Measurements from ENCODE around the gene IL10RA. TPM values are rescaled to one million over a fixed set of nuclear protein-coding genes. Genes with fewer than 3 reads are reported as not detected.

Gene IL10RA
- total RNA-seq (10 to 100 TPM; 11.5 to 11.6 TPM), polyA plus RNA-seq (1 to 10 TPM; 2.3 to 6.8 TPM)

DNA sequence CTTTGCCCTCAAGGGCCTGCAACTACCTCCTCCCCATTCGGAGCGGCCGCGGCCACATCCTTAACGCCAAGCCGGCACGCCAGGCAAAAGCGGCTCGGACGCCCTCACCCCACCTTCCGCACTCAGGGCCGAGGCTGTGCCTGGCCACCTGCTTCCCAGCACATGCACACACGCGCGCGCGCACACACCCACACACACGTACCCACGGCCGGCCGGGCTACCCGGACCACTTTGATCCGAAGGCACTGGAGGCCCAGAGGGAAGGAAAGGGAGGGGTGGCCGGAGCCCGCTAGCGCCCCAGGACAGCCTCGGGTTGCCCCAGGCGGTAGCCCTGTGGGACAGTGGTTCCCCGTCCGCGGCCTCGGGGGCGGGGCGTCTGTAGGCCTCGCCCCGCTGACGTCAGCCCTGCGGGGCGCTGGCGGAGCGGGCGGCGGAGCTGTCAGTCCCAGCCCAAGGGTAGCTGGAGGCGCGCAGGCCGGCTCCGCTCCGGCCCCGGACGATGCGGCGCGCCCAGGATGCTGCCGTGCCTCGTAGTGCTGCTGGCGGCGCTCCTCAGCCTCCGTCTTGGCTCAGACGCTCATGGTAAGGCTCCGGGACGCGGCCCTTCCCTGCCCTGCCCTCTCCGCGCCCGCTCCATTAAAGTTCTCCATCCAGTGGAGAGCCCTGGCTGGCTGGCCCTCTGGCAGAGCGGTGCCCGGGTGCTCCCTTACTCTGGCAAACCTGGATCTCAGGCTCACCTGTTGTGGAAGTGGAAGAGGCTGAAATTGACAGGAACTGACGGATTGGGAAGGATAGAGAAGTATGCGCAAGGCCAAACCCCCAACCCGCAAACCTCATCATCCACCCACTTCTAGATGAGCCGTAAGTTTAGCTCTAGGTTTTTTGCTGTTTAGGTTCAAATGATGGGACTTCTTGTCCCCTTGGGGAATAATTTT is at the start of gene IL10RA:
Gene IL10RA, plus strand, starts transcription at position 442 of the 935 bp plus-strand sequence. Its CDS starts 74 bp downstream, at position 516.
- Histone ChIP-seq H3K27ac (ENCODE audit: low read depth in 1 of 2, low read length in 2 of 2) (peak within 1 kb of the TSS; percentile 81 to 82), H3K27me3 (ENCODE audit: control insufficient read depth in 4 of 4, insufficient read depth in 4 of 4, low read length in 3 of 4) (peaks cover 0 to 2% (median 0%) of the 10 kb centered on the region in 4 donors), H3K36me3 (ENCODE audit: control insufficient read depth in 4 of 4, insufficient read depth in 3 of 4, low read depth in 1 of 4, low read length in 3 of 4) (no peaks in the 10 kb centered on the region), H3K4me3 (ENCODE audit: low read depth in 1 of 3, low read length in 3 of 3) (peak within 1 kb of the TSS; percentile 45 to 63 (median 51)), H3K9me3 (ENCODE audit: control insufficient read depth in 4 of 4, low read length in 3 of 4) (peaks cover 0 to 3% (median 1%) of the 10 kb centered on the region in 4 donors), H3K4me1 (ENCODE audit: control insufficient read depth in 4 of 4, insufficient read depth in 4 of 4, low read length in 3 of 4) (peaks cover 0 to 8% (median 2%) of the 10 kb centered on the region in 4 donors), H3K9ac (ENCODE audit: low read depth in 1 of 2, low read length in 2 of 2) (peak within 1 kb of the TSS; percentile 71 to 79)
- 6% methylated on average over 71 of the region's 71 CpGs for WGBS
- TF ChIP-seq, protein P1, sequence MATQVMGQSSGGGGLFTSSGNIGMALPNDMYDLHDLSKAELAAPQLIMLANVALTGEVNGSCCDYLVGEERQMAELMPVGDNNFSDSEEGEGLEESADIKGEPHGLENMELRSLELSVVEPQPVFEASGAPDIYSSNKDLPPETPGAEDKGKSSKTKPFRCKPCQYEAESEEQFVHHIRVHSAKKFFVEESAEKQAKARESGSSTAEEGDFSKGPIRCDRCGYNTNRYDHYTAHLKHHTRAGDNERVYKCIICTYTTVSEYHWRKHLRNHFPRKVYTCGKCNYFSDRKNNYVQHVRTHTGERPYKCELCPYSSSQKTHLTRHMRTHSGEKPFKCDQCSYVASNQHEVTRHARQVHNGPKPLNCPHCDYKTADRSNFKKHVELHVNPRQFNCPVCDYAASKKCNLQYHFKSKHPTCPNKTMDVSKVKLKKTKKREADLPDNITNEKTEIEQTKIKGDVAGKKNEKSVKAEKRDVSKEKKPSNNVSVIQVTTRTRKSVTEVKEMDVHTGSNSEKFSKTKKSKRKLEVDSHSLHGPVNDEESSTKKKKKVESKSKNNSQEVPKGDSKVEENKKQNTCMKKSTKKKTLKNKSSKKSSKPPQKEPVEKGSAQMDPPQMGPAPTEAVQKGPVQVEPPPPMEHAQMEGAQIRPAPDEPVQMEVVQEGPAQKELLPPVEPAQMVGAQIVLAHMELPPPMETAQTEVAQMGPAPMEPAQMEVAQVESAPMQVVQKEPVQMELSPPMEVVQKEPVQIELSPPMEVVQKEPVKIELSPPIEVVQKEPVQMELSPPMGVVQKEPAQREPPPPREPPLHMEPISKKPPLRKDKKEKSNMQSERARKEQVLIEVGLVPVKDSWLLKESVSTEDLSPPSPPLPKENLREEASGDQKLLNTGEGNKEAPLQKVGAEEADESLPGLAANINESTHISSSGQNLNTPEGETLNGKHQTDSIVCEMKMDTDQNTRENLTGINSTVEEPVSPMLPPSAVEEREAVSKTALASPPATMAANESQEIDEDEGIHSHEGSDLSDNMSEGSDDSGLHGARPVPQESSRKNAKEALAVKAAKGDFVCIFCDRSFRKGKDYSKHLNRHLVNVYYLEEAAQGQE (IDR thresholded peaks at IDR 0.05): no peak
- no peak for TF ChIP-seq RXRA (IDR thresholded peaks at IDR 0.05)
- TF ChIP-seq, protein P2, sequence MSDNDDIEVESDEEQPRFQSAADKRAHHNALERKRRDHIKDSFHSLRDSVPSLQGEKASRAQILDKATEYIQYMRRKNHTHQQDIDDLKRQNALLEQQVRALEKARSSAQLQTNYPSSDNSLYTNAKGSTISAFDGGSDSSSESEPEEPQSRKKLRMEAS (IDR thresholded peaks at IDR 0.05): peak; percentile 15
- peak; percentile 56 for DNase-seq (ENCODE audit: low spot score)

DNA sequence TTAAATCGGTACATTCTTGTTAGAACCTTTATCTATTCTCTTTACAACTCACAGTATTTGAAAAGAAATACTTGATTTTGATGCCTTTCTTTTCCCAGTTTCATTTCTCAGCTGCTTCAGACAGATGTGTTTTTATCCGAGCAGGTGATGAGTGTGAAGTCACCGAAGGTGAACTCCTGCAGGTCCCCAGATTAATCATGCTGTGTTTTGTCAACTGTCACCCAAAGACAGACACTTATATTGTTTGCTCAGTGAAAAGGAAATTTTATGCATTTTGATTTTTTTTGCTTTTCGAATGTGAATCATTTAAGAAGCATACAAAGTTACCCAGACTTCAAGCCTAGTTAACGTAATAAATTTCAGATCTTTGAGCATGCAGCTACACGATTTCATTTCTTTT is 49.2 kb upstream of the IL10RA start:
- no peaks in the 10 kb centered on the region for H3K4me1 ChIP-seq (ENCODE audit: control insufficient read depth in 4 of 4, insufficient read depth in 4 of 4, low read length in 3 of 4)
- WGBS: 70% methylated on average over 6 of the region's 6 CpGs
- H3K27ac ChIP-seq (ENCODE audit: low read depth in 1 of 2, low read length in 2 of 2): no peak overlapping the region
- TF ChIP-seq, protein P1 (IDR thresholded peaks at IDR 0.05): no peak
- TF ChIP-seq, protein P3, sequence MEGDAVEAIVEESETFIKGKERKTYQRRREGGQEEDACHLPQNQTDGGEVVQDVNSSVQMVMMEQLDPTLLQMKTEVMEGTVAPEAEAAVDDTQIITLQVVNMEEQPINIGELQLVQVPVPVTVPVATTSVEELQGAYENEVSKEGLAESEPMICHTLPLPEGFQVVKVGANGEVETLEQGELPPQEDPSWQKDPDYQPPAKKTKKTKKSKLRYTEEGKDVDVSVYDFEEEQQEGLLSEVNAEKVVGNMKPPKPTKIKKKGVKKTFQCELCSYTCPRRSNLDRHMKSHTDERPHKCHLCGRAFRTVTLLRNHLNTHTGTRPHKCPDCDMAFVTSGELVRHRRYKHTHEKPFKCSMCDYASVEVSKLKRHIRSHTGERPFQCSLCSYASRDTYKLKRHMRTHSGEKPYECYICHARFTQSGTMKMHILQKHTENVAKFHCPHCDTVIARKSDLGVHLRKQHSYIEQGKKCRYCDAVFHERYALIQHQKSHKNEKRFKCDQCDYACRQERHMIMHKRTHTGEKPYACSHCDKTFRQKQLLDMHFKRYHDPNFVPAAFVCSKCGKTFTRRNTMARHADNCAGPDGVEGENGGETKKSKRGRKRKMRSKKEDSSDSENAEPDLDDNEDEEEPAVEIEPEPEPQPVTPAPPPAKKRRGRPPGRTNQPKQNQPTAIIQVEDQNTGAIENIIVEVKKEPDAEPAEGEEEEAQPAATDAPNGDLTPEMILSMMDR (IDR thresholded peaks at IDR 0.05; ENCODE audit: low read depth, low read length, missing input control): no peak
- TF ChIP-seq EGR1 (IDR thresholded peaks at IDR 0.05; ENCODE audit: low read depth in 2 of 2) (no peak), YY1 (IDR thresholded peaks at IDR 0.05) (no peak), TAF1 (conservative IDR thresholded peaks at IDR 0.05) (no peak), HNF4A (conservative IDR thresholded peaks at IDR 0.05) (no peak), ATF3 (IDR thresholded peaks at IDR 0.05) (no peak), HNF4G (IDR thresholded peaks at IDR 0.05) (no peak), NR2F2 (IDR thresholded peaks at IDR 0.05) (no peak), FOXA2 (IDR thresholded peaks at IDR 0.05) (no peak), GABPA (IDR thresholded peaks at IDR 0.05 in 1 of 2, conservative IDR thresholded peaks at IDR 0.05 in 1 of 2) (no peak), RXRA (IDR thresholded peaks at IDR 0.05) (no peak), RAD21 (IDR thresholded peaks at IDR 0.05) (no peak), SP1 (IDR thresholded peaks at IDR 0.05) (no peak), JUND (IDR thresholded peaks at IDR 0.05) (no peak), FOXA1 (IDR thresholded peaks at IDR 0.05) (no peak)
- TF ChIP-seq, protein P2 (IDR thresholded peaks at IDR 0.05): no peak
- TF ChIP-seq, protein P4, sequence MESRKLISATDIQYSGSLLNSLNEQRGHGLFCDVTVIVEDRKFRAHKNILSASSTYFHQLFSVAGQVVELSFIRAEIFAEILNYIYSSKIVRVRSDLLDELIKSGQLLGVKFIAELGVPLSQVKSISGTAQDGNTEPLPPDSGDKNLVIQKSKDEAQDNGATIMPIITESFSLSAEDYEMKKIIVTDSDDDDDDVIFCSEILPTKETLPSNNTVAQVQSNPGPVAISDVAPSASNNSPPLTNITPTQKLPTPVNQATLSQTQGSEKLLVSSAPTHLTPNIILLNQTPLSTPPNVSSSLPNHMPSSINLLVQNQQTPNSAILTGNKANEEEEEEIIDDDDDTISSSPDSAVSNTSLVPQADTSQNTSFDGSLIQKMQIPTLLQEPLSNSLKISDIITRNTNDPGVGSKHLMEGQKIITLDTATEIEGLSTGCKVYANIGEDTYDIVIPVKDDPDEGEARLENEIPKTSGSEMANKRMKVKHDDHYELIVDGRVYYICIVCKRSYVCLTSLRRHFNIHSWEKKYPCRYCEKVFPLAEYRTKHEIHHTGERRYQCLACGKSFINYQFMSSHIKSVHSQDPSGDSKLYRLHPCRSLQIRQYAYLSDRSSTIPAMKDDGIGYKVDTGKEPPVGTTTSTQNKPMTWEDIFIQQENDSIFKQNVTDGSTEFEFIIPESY (IDR thresholded peaks at IDR 0.05): no peak
- H3K9ac ChIP-seq (ENCODE audit: low read depth in 1 of 2, low read length in 2 of 2): no peak overlapping the region
- no peaks in the 10 kb centered on the region for H3K36me3 ChIP-seq (ENCODE audit: control insufficient read depth in 4 of 4, insufficient read depth in 3 of 4, low read depth in 1 of 4, low read length in 3 of 4)
- H3K9me3 ChIP-seq (ENCODE audit: control insufficient read depth in 4 of 4, low read length in 3 of 4): no peaks in the 10 kb centered on the region
- H3K4me3 ChIP-seq (ENCODE audit: low read depth in 1 of 3, low read length in 3 of 3): no peak overlapping the region
- DNase-seq (ENCODE audit: low spot score): no peak
- H3K27me3 ChIP-seq (ENCODE audit: control insufficient read depth in 4 of 4, insufficient read depth in 4 of 4, low read length in 3 of 4): peaks cover 0 to 3% (median 0%) of the 10 kb centered on the region in 4 donors

Data from liver (tissue), 9 donors.